HG03558 (cell line): ENCODE results near the gene ENPP7.

Experiments used
- ATAC-seq: cut with Tn5 transposase; IDR thresholded peaks from one replicate; pipeline ENCODE4 v1.9.1; 2021; ENCODE audit warnings: moderate number of reproducible peaks; ENCODE audit not compliant: unreplicated experiment; ENCODE audit errors: extremely low read depth

The ENPP7 gene

DNA sequence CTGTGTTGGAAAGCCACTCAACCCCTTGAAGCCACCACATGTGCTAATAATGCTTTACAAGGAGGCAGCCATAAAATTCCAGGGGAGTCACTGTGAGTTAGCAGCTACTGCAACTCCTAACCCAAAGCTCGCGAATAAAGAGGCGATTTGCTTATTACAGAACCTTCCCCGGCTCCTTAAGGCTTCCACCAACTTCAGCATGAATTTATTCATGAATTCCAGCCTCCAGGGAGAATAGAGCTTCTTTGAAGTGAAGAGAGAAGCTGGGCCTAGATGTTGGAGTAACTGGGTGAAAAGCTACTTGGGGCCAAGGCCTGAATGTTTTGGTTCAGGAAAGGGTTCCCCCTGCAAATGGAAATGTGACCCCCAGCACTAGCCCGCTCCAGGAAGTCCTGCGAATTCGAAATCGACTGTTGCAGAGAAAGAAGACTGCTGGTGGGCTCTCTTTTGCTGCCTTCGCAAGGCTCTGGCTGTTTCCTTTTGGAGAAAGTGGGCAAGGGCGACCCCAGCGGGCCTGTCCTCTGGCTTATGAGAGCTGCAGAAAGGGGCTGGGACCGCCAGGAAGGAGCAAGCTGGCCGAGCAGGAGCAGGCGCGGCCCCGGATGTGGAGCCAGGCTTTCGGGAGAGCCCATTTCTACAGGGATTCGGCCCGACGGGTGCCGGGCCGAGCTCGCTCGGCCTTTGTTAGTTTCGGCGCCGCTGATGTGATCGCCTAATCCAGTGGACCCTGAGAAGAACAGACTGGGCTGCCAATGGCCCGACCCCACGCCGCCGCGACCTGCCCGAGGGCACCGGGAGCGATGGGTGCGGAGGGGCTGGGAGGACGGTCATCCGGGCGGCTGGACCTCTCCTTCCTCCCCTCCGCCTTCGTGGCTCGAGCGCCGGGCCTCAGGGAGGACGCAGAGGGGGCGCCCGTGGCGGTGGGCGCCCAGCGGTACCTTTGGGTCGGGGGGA lies 58.5 kb downstream of the ENPP7 start:
- no peak for ATAC-seq

DNA sequence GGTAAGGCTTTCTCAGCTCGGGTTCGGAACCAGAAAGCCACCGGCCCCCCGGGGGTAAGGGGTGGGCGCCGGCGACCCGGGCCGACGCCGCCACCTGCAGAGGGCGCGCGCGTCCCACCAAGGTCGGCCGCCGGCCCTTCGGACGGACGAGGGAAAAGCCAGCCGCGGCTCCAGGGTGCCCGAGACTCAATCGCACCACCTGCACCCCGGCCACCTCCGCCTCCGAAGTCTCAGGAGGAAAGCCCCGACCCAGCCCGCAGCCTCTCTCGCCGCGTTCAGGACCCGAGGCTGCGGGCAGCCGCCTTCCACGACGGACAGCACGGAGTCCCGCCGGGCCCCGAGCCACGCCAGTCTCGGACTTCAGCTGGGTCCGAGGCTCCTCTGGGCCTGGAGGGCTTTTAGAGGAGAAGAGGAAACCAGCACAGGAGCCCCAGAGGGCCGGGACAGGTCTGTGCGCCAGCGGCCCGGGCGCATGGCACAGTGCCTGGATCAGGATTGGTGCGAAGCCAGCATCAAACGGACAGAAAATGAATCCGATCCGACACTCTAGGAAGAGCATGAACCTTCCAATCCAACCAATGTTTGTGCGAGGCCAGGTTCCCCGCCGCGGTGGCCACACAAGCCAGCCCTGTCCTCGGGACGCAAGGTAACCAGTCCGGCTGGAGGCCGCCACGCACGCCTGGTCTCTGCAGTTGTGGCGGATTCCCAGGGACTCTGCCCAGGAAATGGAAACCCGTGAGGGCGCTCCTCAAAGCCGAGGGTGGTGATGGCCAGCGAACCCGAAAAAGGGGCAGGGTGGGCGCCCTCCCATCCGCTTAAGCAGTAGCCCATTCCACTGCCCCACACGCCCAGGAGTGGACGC lies 59.4 kb downstream of the ENPP7 start:
- ATAC-seq = no peak

DNA sequence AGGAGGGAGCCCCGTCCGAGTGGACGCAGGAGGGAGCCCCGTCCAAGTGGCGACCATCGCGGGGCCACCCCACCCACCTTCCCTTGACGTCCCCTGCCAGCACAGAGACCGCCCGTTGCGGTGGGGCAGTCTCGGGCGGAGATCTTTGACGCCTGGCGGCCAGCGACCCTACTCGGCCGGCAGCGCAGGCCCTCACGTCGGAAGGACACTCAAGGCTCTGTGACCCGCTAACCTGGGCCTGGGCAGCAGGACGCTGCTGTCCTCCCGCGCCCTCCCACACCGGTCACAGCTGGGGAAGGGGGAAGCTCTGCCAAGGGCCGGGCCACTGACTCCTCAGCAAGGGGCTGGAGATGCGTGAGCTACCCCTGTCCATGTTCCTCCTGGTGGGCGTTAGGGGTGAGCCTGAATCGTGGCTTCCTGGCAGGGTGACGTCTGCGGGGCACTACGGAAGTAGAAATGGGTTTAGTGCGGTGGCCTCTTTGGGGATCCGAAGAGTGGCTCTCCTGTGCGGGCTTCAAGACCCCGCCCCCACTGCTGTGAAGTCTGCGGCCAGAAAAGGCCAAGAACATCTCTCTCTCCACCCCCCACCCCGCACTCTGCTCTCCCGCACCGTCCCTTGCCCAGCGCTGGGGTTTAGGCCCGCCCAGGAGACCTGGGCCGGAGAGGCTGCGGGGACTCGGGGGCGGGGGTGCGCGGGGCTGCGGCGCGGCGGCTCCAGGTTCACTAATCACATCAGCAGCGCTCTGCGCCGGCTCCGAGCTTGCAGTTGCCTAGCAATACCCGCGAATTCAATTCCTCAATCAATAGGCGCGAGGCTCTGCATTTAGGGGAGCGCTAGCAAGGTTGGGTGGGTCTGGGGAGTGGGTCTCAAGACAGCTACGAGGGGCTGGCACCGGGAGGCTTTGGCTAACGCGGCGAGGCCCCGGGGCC lies 60.3 kb downstream of the ENPP7 start:
- no peak for ATAC-seq

GRCh38 chr17:79791735-79792161 lies 61.0 kb downstream of the ENPP7 start:
- no peak for ATAC-seq
